Endothelial cell of umbilical vein (primary cell): ENCODE data around the gene PLEKHD1. TPM values are rescaled to one million over a fixed set of nuclear protein-coding genes. Genes with fewer than 3 reads are reported as not detected.

Experiments used
- BruUV-seq: library from RNA; stranded (reverse); fragments of 400-500 nt; replicated peaks from 2 replicates; lab custom pipeline; 2021; lab: Mats Ljungman, UMichigan
- CTCF ChIA-PET: fragments of 300-600, 350-600 bp; sonication (Branson Sonifier 250); formaldehyde crosslinking; loops from one replicate; lab custom pipeline; 2021; ENCODE audit warnings: antibody characterized with exemption, inconsistent platforms; lab: Charles Lee
- POLR2A ChIA-PET: fragments of 300-600, 350-600 bp; sonication (Branson Sonifier 250); formaldehyde crosslinking; loops from one replicate; lab custom pipeline; 2021; ENCODE audit warnings: antibody characterized with exemption, inconsistent platforms; lab: Charles Lee
- DNase-seq: peaks from one replicate; pipeline ENCODE4 v3.0.0-alpha.2; 2011; ENCODE audit warnings: low read depth, low spot score
- FAIRE-seq: peaks from 2 replicates; lab custom pipeline; 2011; peaks lifted over from hg19 to GRCh38; lab: Jason Lieb, UNC
- H2AFZ ChIP-seq: 2 replicates; pipeline ENCODE4 v1.6.0; 2012; ENCODE audit warnings: low read depth, low read length, control low read depth, inconsistent platforms
- H3K27ac ChIP-seq: 2 replicates; pipeline ENCODE4 v1.5.1; 2011; ENCODE audit warnings: low read depth, mild to moderate bottlenecking, control low read depth, low read length, moderate library complexity; ENCODE audit not compliant: insufficient read depth
- H3K27me3 ChIP-seq, 2 experiments: 2 replicates each; pipeline versions ENCODE4 v1.6.0 to v1.6.1; 2011; ENCODE audit warnings: low read length in 2 of 2, mixed read lengths in 1 of 2; ENCODE audit not compliant: control insufficient read depth in 2 of 2, insufficient read depth in 2 of 2
- H3K36me3 ChIP-seq, 2 experiments: 2 replicates in 1 of 2; 3 replicates in 1 of 2; pipeline ENCODE4 v1.5.1; 2011; ENCODE audit warnings: low read length in 2 of 2, mild to moderate bottlenecking in 1 of 2, moderate library complexity in 1 of 2; ENCODE audit not compliant: control insufficient read depth in 2 of 2, insufficient read depth in 2 of 2; ENCODE audit errors: extremely low read depth in 1 of 2
- H3K4me1 ChIP-seq: 3 replicates; pipeline ENCODE4 v1.5.1; 2011; ENCODE audit warnings: mild to moderate bottlenecking, low read length; ENCODE audit not compliant: control insufficient read depth, insufficient read depth; ENCODE audit errors: extremely low read depth
- H3K4me2 ChIP-seq: 2 replicates; pipeline ENCODE4 v1.6.1; 2011; ENCODE audit warnings: low read length, control low read depth, mixed read lengths; ENCODE audit not compliant: insufficient read depth
- H3K4me3 ChIP-seq, 3 experiments: fragments of 200-600 bp in 1 of 3; sonication (generic), shearing (Covaris generic) in 1 of 3; replicated peaks in 1 of 3; 2 replicates each; pipeline ENCODE4 v1.5.1; 2011 to 2016; ENCODE audit warnings: control low read depth in 3 of 3, low read length in 3 of 3, mild to moderate bottlenecking in 2 of 3, inconsistent platforms in 1 of 3, low read depth in 1 of 3, moderate library complexity in 1 of 3; ENCODE audit not compliant: insufficient read depth in 1 of 3
- H3K79me2 ChIP-seq: 2 replicates; pipeline ENCODE4 v1.6.0; 2012; ENCODE audit warnings: low read length, inconsistent platforms; ENCODE audit not compliant: control insufficient read depth, insufficient read depth
- H3K9ac ChIP-seq: replicated peaks from 2 replicates; pipeline ENCODE3; 2011; ENCODE audit warnings: low read length, control low read depth; ENCODE audit not compliant: insufficient read depth; ENCODE audit errors: extremely low read depth
- H3K9me1 ChIP-seq: replicated peaks from 3 replicates; pipeline ENCODE4 v1.6.0; 2011; ENCODE audit warnings: mild to moderate bottlenecking, low read length; ENCODE audit not compliant: control insufficient read depth, insufficient read depth; ENCODE audit errors: extremely low read depth
- H3K9me3 ChIP-seq: replicated peaks from 2 replicates; pipeline ENCODE4 v1.5.1; 2012; ENCODE audit warnings: low read length, inconsistent platforms; ENCODE audit not compliant: control insufficient read depth, insufficient read depth
- H4K20me1 ChIP-seq: replicated peaks from 2 replicates; pipeline ENCODE3; 2011; ENCODE audit warnings: mild to moderate bottlenecking, low read length; ENCODE audit not compliant: control insufficient read depth, insufficient read depth; ENCODE audit errors: extremely low read depth
- EZH2 ChIP-seq: IDR thresholded peaks from 2 replicates; pipeline ENCODE4 v1.6.1; 2012; ENCODE audit warnings: borderline replicate concordance, low read depth, mild to moderate bottlenecking, moderate library complexity, low read length, inconsistent platforms; ENCODE audit not compliant: severe bottlenecking
- FOS ChIP-seq: IDR thresholded peaks from 2 replicates; pipeline ENCODE4 v1.6.1; 2011; ENCODE audit warnings: mild to moderate bottlenecking, low read length, moderate library complexity, borderline replicate concordance; ENCODE audit not compliant: insufficient read depth
- GATA2 ChIP-seq: IDR thresholded peaks from 2 replicates; pipeline ENCODE4 v1.7.0; 2011; ENCODE audit warnings: low read depth, mild to moderate bottlenecking, moderate library complexity, mixed read lengths, low read length; ENCODE audit not compliant: insufficient read length, insufficient read depth
- JUN ChIP-seq: IDR thresholded peaks from 2 replicates; pipeline ENCODE4 v1.6.1; 2011; ENCODE audit warnings: borderline replicate concordance, low read depth; ENCODE audit not compliant: insufficient read length, insufficient read depth
- MAX ChIP-seq: IDR thresholded peaks from 2 replicates; pipeline ENCODE4 v1.6.1; 2011; ENCODE audit not compliant: insufficient read depth, insufficient read length
- MYC ChIP-seq: IDR thresholded peaks from one replicate; pipeline ENCODE4 v1.6.1; 2011; ENCODE audit warnings: mild to moderate bottlenecking, low read depth, low read length
- POLR2A ChIP-seq: IDR thresholded peaks from 2 replicates; pipeline ENCODE4 v1.6.1; 2012; ENCODE audit warnings: low read depth, mild to moderate bottlenecking, control low read depth, low read length
- POLR2AphosphoS5 ChIP-seq: IDR thresholded peaks from 2 replicates; pipeline ENCODE4 v1.6.1; 2012; ENCODE audit warnings: low read depth, mild to moderate bottlenecking, control low read depth, low read length, moderate library complexity; ENCODE audit not compliant: insufficient read depth
- dilution Hi-C: fragments of 300-500 bp; cut with MboI; formaldehyde crosslinking; loops from one replicate; pipeline ENCODE4 v1.15.0; 2019; ENCODE audit warnings: low sequenced_read_pairs; ENCODE audit not compliant: extremely low pct_ligation_motif_present
- intact Hi-C: fragments of 100-400 bp; cut with micrococcal nuclease; formaldehyde crosslinking; loops from one replicate; pipeline ENCODE4 v1.10.0; 2022
- polyA plus RNA-seq, 4 experiments: library from polyadenylated mRNA; depleted of rRNA in 3 of 4; stranded (reverse) in 3 of 4; unstranded in 1 of 4; fragments of >200 nt; gene quantifications; 2 replicates each; pipeline versions ENCODE4 v1.2.1 to v1.2.3, GENCODE V29; 2011 to 2012; ENCODE audit warnings: missing spikeins in 1 of 4
- total RNA-seq: library from RNA; stranded (reverse); gene quantifications from 2 replicates; pipeline ENCODE4 v1.2.3, GENCODE V29; 2021
- TF ChIP-seq, protein P1 (sequence below), 2 donors: IDR thresholded peaks; 1 replicate in 1 of 2; 2 replicates in 1 of 2; pipeline ENCODE4 v1.5.1; 2011; ENCODE audit warnings: low read length in 2 of 2, mild to moderate bottlenecking in 2 of 2, moderate library complexity in 2 of 2, control low read depth in 1 of 2, inconsistent platforms in 1 of 2, low read depth in 1 of 2; ENCODE audit not compliant: insufficient read depth in 1 of 2; ENCODE audit errors: extremely low read depth in 1 of 2

PLEKHD1 gene
- total and polyA plus RNA-seq, 2 donors (not counting 3 experiments of a cell fraction or from before 2014, with no cell fraction given): 0.01 TPM; not detected in 1

GRCh38 chr14:69493791-69494190, 9.3 kb downstream of the PLEKHD1 start:
- peaks cover 0 to 5% of the 10 kb centered on the region in 2 experiments for H3K27me3 ChIP-seq
- FAIRE-seq (no peak), DNase-seq (no peak)
- H3K4me2 ChIP-seq: no peak overlapping the region
- no peak overlapping the region for H2AFZ ChIP-seq
- dilution Hi-C loops (no loop called here), intact Hi-C loops (no loop called here)
- CTCF ChIA-PET: interaction anchor here (0.8 to 2.1 kb wide), 5 partner anchors 9 to 364 kb away, joined by 3 to 10 read pairs (median 3); no protein-coding TSS in a partner anchor
- H3K4me3 ChIP-seq: no peak overlapping the region
- no TSS peak for BruUV-seq
- POLR2A ChIA-PET: no interaction called here
- no peaks in the 10 kb centered on the region for H3K9me3 ChIP-seq
- H3K9me1 ChIP-seq: no peaks in the 10 kb centered on the region
- no peak overlapping the region for H3K9ac ChIP-seq
- no peaks in the 10 kb centered on the region for H3K4me1 ChIP-seq
- H3K36me3 ChIP-seq: no peaks in the 10 kb centered on the region
- no peaks in the 10 kb centered on the region for H3K79me2 ChIP-seq
- H3K27ac ChIP-seq: no peak overlapping the region
- H4K20me1 ChIP-seq: no peaks in the 10 kb centered on the region
- TF ChIP-seq, protein P1, sequence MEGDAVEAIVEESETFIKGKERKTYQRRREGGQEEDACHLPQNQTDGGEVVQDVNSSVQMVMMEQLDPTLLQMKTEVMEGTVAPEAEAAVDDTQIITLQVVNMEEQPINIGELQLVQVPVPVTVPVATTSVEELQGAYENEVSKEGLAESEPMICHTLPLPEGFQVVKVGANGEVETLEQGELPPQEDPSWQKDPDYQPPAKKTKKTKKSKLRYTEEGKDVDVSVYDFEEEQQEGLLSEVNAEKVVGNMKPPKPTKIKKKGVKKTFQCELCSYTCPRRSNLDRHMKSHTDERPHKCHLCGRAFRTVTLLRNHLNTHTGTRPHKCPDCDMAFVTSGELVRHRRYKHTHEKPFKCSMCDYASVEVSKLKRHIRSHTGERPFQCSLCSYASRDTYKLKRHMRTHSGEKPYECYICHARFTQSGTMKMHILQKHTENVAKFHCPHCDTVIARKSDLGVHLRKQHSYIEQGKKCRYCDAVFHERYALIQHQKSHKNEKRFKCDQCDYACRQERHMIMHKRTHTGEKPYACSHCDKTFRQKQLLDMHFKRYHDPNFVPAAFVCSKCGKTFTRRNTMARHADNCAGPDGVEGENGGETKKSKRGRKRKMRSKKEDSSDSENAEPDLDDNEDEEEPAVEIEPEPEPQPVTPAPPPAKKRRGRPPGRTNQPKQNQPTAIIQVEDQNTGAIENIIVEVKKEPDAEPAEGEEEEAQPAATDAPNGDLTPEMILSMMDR (IDR thresholded peaks at IDR 0.05; ENCODE audit: extremely low read depth in 1 of 2, insufficient read depth in 1 of 2, low read depth in 1 of 2, low read length in 2 of 2): no peak
- no peak for TF ChIP-seq MAX
- TF ChIP-seq POLR2A: no peak
- TF ChIP-seq GATA2: no peak
- TF ChIP-seq FOS: no peak
- TF ChIP-seq MYC: no peak
- no peak for TF ChIP-seq EZH2
- TF ChIP-seq POLR2AphosphoS5: no peak
- TF ChIP-seq JUN: no peak
